HFFc6 (cell line): Measurements from ENCODE around the gene PGBD2. TPM values are rescaled to one million over a fixed set of nuclear protein-coding genes. Genes with fewer than 3 reads are reported as not detected.
A peak's percentile ranks its signal among the peaks of the same experiment; 100 is the strongest.

Source experiments
- DNase-seq: peaks from one replicate; pipeline ENCODE4 v3.0.0-alpha.2; 2018
- H3K27ac Mint-ChIP-seq: 2 replicates; pipeline ENCODE4 v1.8.0; 2020; ENCODE audit warnings: mild to moderate bottlenecking, mixed read lengths
- H3K27me3 Mint-ChIP-seq: 2 replicates; pipeline ENCODE4 v1.8.0; 2021; ENCODE audit warnings: mild to moderate bottlenecking, moderate library complexity, mixed read lengths; ENCODE audit not compliant: insufficient read depth
- H3K36me3 Mint-ChIP-seq: 2 replicates; pipeline ENCODE4 v1.8.0; 2021; ENCODE audit warnings: low read depth, mixed read lengths
- H3K4me1 Mint-ChIP-seq: 2 replicates; pipeline ENCODE4 v1.8.0; 2020; ENCODE audit warnings: low read depth, mixed read lengths
- H3K4me3 Mint-ChIP-seq: 2 replicates; pipeline ENCODE4 v1.8.0; 2020; ENCODE audit warnings: mild to moderate bottlenecking, moderate library complexity, mixed read lengths
- H3K9me3 Mint-ChIP-seq: 2 replicates; pipeline ENCODE4 v1.8.0; 2020; ENCODE audit warnings: mild to moderate bottlenecking, mixed read lengths
- CTCF ChIP-seq: fragments of 200-600 bp; sonication (generic); IDR thresholded peaks from 2 replicates; pipeline ENCODE4 v1.5.0; 2021; ENCODE audit warnings: antibody characterized with exemption, mild to moderate bottlenecking
- total RNA-seq, 6 experiments: library from RNA; stranded (reverse); fragmentation: NEBNext Ultra II Directional; extraction: Animal tissue kit (Norgen Biotek cat#: 25700); gene quantifications; 2 replicates in 1 of 6; 3 replicates in 5 of 6; pipeline ENCODE4 v1.2.3, GENCODE V29; 2021

PGBD2 gene
- total RNA-seq, 6 experiments from 2014 or later, result 3.4 to 4.7 (median 3.6) TPM

- Mint-ChIP-seq H3K9me3 (no peaks in the 10 kb centered on the region), H3K27me3 (peaks cover 6% of the 10 kb centered on the region), H3K4me1 (peaks cover 49% of the 10 kb centered on the region), H3K4me3 (peak within 1 kb of the TSS; percentile 92), H3K27ac (peak within 1 kb of the TSS; percentile 87), H3K36me3 (no peaks in the 10 kb centered on the region; the same call in 1 of the 2 replicates)
- peak; percentile 95 for DNase-seq
- TF ChIP-seq CTCF, result peak; percentile 31; the same call in 1 of the 2 replicates
These were observed 46.8 kb upstream of the PGBD2 start, which contains the start of gene ZNF692 for GRCh38 chr1:248858891-248859889. ZNF692 (minus strand) TSS chr1:248859085; CDS start chr1:248858309, 776 bp downstream.

- H3K36me3 Mint-ChIP-seq, result no peaks in the 10 kb centered on the region; the same call in 1 of the 2 replicates
- H3K4me1 Mint-ChIP-seq, result peaks cover 51% of the 10 kb centered on the region
- H3K4me3 Mint-ChIP-seq, result peak overlapping the region; percentile 92
- no peak for DNase-seq
- peaks cover 6% of the 10 kb centered on the region for H3K27me3 Mint-ChIP-seq
- H3K27ac Mint-ChIP-seq, result peak overlapping the region; percentile 87; the same call in 1 of the 2 replicates
- TF ChIP-seq CTCF, result no peak
- H3K9me3 Mint-ChIP-seq, result no peaks in the 10 kb centered on the region
These were observed 46.0 kb upstream of the PGBD2 start for GRCh38 chr1:248860007-248860406.

GRCh38 chr1:248861616-248862015 is 44.4 kb upstream of the PGBD2 start:
- Mint-ChIP-seq H3K27ac (no peak overlapping the region), H3K4me1 (peaks cover 47% of the 10 kb centered on the region), H3K36me3 (no peaks in the 10 kb centered on the region), H3K27me3 (peaks cover 8% of the 10 kb centered on the region), H3K9me3 (no peaks in the 10 kb centered on the region), H3K4me3 (no peak overlapping the region)
- DNase-seq, result no peak
- no peak for TF ChIP-seq CTCF

DNA sequence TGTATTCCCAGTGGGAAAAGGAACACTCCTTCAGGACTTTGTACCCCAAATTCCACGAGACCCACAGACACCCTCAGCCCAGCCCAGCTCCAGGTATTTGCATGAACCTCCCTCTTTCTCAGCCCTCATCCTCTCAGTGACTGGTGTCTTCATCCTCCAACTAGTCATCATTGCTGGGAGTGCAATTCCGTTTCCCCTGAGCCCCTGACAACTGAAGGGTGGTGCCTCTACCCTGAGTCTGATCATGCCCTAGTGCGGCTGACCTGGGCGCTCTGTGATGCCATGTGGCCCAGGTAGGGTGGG is 43.4 kb upstream of the PGBD2 start:
- H3K36me3 Mint-ChIP-seq, result no peaks in the 10 kb centered on the region
- H3K27ac Mint-ChIP-seq, result no peak overlapping the region; the same call in 1 of the 2 replicates
- TF ChIP-seq CTCF, result no peak
- DNase-seq, result no peak
- H3K9me3 Mint-ChIP-seq, result no peaks in the 10 kb centered on the region
- H3K27me3 Mint-ChIP-seq, result peaks cover 11% of the 10 kb centered on the region
- H3K4me1 Mint-ChIP-seq, result peaks cover 39% of the 10 kb centered on the region
- H3K4me3 Mint-ChIP-seq, result peak overlapping the region; percentile 87

DNA sequence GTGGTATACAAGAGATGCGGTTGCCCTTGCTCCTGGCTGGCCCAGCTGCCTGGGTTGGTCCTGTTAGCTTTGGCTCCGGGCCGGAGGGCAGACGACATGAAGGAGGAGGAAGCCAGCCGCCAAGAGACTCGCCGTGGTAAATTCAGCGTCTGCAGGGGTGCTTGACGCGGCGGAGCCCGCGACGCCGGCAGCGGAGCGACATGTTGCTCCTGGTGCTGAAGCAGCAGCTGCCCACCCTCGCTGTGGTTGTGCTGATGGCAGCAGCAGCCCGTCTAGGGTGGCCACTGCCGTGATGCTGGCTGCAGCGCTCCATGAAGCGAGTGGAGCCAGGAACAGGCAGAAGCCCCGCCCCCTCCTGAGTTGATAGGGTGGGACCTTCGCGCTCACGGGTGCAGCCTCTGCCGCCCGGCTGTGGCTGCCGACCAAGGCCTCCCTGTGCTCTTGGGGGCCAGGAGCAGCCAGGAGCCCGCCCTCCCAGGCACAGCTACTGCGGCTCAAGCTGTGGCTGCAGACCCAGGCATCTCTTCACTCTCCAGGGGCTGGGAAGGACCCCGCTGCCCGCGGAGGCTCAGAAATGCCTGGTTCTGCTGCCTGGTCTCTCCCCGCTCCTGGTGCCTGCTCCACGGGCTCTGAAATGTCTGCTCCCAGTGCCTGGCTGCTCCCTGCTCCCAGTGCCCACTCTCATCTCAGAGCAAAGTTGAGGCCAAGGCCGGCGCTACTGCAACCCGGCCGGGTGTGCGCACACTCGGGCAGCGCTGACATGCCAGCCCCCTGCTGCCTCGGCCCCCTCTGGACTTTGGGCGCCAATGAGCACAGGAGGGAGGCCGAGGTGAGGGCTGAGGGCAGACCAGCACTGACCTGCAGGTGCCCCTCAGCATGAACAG is 42.8 kb upstream of the PGBD2 start:
- peak; percentile 52 for DNase-seq
- Mint-ChIP-seq H3K4me1 (peaks cover 33% of the 10 kb centered on the region), H3K27me3 (peaks cover 11% of the 10 kb centered on the region), H3K36me3 (no peaks in the 10 kb centered on the region), H3K9me3 (no peaks in the 10 kb centered on the region), H3K4me3 (peak overlapping the region; percentile 87), H3K27ac (peak overlapping the region; percentile 51; the same call in 1 of the 2 replicates)
- TF ChIP-seq CTCF, result no peak
